ENCODE measurements around the gene ASPDH. TPM values are rescaled to one million over a fixed set of nuclear protein-coding genes. Genes with fewer than 3 reads are reported as not detected.

Gene ASPDH
- total and polyA plus RNA-seq, 2 donors (not counting 3 experiments of a cell fraction or from before 2014, with no cell fraction given), result not detected

- H3K9me1 ChIP-seq (replicated peaks; ENCODE audit: control insufficient read depth, extremely low read depth, insufficient read depth, low read length), result no peaks in the 10 kb centered on the region
- no peak overlapping the region for H3K4me2 ChIP-seq (ENCODE audit: insufficient read depth, low read length)
- intact Hi-C loops (cut with micrococcal nuclease), result no loop called here
- TF ChIP-seq MYC (IDR thresholded peaks at IDR 0.05; ENCODE audit: low read depth, low read length) (no peak), POLR2AphosphoS5 (IDR thresholded peaks at IDR 0.05; ENCODE audit: insufficient read depth, low read depth, low read length) (no peak), JUN (IDR thresholded peaks at IDR 0.05; ENCODE audit: borderline replicate concordance, insufficient read depth, insufficient read length, low read depth) (no peak), POLR2A (IDR thresholded peaks at IDR 0.05; ENCODE audit: low read depth, low read length) (no peak), GATA2 (IDR thresholded peaks at IDR 0.05; ENCODE audit: insufficient read depth, insufficient read length, low read depth, low read length) (no peak), EZH2 (IDR thresholded peaks at IDR 0.05; ENCODE audit: borderline replicate concordance, low read depth, low read length, severe bottlenecking) (no peak), FOS (IDR thresholded peaks at IDR 0.05; ENCODE audit: borderline replicate concordance, insufficient read depth, low read length) (no peak), MAX (IDR thresholded peaks at IDR 0.05; ENCODE audit: insufficient read depth, insufficient read length) (no peak)
- TF ChIP-seq, protein P1, sequence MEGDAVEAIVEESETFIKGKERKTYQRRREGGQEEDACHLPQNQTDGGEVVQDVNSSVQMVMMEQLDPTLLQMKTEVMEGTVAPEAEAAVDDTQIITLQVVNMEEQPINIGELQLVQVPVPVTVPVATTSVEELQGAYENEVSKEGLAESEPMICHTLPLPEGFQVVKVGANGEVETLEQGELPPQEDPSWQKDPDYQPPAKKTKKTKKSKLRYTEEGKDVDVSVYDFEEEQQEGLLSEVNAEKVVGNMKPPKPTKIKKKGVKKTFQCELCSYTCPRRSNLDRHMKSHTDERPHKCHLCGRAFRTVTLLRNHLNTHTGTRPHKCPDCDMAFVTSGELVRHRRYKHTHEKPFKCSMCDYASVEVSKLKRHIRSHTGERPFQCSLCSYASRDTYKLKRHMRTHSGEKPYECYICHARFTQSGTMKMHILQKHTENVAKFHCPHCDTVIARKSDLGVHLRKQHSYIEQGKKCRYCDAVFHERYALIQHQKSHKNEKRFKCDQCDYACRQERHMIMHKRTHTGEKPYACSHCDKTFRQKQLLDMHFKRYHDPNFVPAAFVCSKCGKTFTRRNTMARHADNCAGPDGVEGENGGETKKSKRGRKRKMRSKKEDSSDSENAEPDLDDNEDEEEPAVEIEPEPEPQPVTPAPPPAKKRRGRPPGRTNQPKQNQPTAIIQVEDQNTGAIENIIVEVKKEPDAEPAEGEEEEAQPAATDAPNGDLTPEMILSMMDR (IDR thresholded peaks at IDR 0.05; ENCODE audit: extremely low read depth in 1 of 2, insufficient read depth in 1 of 2, low read depth in 1 of 2, low read length in 2 of 2), result no peak
- no peak overlapping the region for H3K9ac ChIP-seq (replicated peaks; ENCODE audit: extremely low read depth, insufficient read depth, low read length)
- H3K79me2 ChIP-seq (ENCODE audit: control insufficient read depth, insufficient read depth, low read length), result no peaks in the 10 kb centered on the region
- no peak overlapping the region for H2AFZ ChIP-seq (ENCODE audit: low read depth, low read length)
- H4K20me1 ChIP-seq (replicated peaks; ENCODE audit: control insufficient read depth, extremely low read depth, insufficient read depth, low read length), result no peaks in the 10 kb centered on the region
- peaks cover 4 to 8% of the 10 kb centered on the region in 2 experiments for H3K27me3 ChIP-seq (ENCODE audit: control insufficient read depth in 2 of 2, insufficient read depth in 2 of 2, low read length in 2 of 2)
- no peak for FAIRE-seq
- dilution Hi-C loops (cut with MboI; ENCODE audit: extremely low pct_ligation_motif_present, low sequenced_read_pairs), result no loop called here
- no peak overlapping the region for H3K27ac ChIP-seq (ENCODE audit: insufficient read depth, low read depth, low read length)
- no peaks in the 10 kb centered on the region for H3K9me3 ChIP-seq (replicated peaks; ENCODE audit: control insufficient read depth, insufficient read depth, low read length)
- POLR2A ChIA-PET, result no interaction called here
- CTCF ChIA-PET, result interaction anchor here (7.3 kb wide), 1 partner anchor 13 kb away, joined by 136 read pairs; no protein-coding TSS in a partner anchor
- DNase-seq (ENCODE audit: low read depth, low spot score), result no peak
- H3K36me3 ChIP-seq (ENCODE audit: control insufficient read depth in 2 of 2, extremely low read depth in 1 of 2, insufficient read depth in 2 of 2, low read length in 2 of 2), result no peaks in the 10 kb centered on the region
- BruUV-seq (replicated peaks), result no TSS peak
- H3K4me1 ChIP-seq (ENCODE audit: control insufficient read depth, extremely low read depth, insufficient read depth, low read length), result peaks cover 3% of the 10 kb centered on the region
- H3K4me3 ChIP-seq (replicated peaks in 1 of 3; ENCODE audit: insufficient read depth in 1 of 3, low read depth in 1 of 3, low read length in 3 of 3), result no peak overlapping the region
Observed at GRCh38 chr19:50553134-50553703, 39.5 kb upstream of the ASPDH start.

Measured in endothelial cell of umbilical vein (primary cell).